Measurements from ENCODE around the gene ANKRD29.

ANKRD29 gene

GRCh38 chr18:23552505-23552904 is 110.2 kb downstream of the ANKRD29 start:
- no peak for DNase-seq

- DNase-seq = no peak
Observed at GRCh38 chr18:23551978-23552377, 110.7 kb downstream of the ANKRD29 start.

GRCh38 chr18:23550898-23551297 is 111.8 kb downstream of the ANKRD29 start:
- no peak for DNase-seq
